AG10803 (cell line): Measurements from ENCODE around the gene C11orf87.

Experiments
- DNase-seq: peaks from one replicate; pipeline ENCODE4 v3.0.0; 2010; ENCODE audit warnings: low read depth
- H3K4me3 ChIP-seq: 2 replicates; pipeline ENCODE4 v1.5.1; 2011; ENCODE audit warnings: mild to moderate bottlenecking, low read length, control low read depth
- TF ChIP-seq, protein P1 (sequence below): conservative IDR thresholded peaks from 2 replicates; pipeline ENCODE4 v1.5.1; 2011; ENCODE audit warnings: mild to moderate bottlenecking, low read length, control low read depth, inconsistent platforms

Gene C11orf87

DNA sequence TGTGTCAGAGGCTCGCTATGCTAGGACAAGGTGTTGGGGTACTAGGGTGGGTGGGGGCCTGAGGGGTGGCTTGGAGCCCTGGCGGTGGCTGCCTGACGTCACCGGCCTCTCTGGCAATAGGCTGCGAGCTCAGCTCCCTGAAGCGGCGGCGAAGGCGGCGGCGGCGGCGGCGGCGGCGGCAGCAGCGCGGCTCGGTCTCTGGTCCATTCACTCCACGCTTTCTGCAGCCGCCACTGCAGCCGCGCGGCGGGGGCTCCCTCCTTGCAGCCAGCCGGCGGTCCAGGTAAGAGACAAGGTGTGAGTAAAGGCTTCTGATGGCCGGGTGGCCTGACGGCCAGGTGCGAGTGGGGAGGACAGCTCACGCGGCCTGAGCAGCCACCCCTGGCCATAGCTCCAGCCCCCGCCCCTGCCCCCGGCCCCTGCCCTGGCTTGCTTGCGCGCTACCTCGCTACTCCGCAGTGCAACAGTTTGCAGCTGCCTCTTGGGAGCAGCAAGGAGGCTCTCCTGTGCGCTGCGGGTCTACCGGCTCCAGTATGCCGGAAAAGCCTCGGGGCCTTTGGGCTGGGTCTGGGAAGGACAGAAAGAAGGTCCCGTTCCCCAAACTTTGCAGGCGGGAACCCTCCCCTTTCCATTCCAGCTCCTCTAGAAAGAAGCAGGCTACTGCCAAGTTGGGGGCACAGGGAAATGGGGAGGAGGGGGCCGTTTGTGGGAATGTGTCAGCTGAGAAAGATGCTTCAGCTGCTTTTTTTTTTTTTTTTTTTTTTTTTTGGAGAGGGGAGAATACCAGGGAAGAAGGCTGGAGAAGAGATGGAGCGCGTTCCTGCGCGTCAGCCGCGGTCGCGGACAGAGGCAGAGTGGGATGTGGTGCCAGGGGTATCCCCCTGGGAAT is at the start of gene C11orf87:
TSS of gene C11orf87 (plus strand) at position 210 of the 889 bp plus-strand sequence. CDS start 1,444 bp downstream, outside the sequence.
- TF ChIP-seq, protein P1, sequence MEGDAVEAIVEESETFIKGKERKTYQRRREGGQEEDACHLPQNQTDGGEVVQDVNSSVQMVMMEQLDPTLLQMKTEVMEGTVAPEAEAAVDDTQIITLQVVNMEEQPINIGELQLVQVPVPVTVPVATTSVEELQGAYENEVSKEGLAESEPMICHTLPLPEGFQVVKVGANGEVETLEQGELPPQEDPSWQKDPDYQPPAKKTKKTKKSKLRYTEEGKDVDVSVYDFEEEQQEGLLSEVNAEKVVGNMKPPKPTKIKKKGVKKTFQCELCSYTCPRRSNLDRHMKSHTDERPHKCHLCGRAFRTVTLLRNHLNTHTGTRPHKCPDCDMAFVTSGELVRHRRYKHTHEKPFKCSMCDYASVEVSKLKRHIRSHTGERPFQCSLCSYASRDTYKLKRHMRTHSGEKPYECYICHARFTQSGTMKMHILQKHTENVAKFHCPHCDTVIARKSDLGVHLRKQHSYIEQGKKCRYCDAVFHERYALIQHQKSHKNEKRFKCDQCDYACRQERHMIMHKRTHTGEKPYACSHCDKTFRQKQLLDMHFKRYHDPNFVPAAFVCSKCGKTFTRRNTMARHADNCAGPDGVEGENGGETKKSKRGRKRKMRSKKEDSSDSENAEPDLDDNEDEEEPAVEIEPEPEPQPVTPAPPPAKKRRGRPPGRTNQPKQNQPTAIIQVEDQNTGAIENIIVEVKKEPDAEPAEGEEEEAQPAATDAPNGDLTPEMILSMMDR, result no peak
- no peak for DNase-seq
- peak within 1 kb of the TSS; percentile 72 for H3K4me3 ChIP-seq

DNA sequence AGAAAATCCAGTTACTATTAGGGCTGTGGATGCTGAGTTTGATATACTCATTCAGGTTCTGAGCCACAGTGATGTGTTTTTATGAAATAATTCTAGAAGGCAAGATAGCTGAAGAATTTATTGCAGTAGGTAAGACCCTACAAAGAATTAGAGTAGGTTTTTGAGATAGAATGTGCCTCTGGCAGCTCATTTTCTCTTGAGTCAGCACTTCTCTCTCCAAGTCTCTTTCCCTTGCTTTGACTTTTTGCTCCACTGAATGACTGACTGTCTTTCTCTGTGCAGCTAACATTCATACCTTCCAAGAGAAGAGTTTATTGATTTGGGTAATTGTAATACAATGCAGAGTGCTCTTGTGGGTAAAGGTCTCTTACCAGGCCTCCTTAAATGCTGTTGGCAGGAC is 48.0 kb upstream of the C11orf87 start:
- TF ChIP-seq, protein P1, result no peak
- DNase-seq, result no peak

DNA sequence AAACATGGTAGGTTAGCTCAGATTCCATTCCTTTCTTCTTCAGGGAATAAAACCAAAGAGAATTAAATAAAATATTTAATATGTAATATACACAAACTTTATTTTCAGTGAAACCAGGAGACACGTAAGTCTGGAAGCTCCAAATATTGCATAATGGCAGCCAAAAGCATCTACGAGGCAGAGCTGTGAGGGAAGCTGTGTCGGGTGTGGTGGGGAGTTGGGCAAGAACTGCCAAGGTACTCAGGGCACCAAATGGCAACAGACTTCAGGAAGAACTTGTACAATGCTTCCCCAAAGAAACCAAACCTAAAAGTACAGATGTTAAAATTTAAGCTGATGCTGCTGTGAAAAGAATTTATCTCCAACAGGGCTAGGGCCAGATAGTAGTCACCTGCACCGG is 47.5 kb upstream of the C11orf87 start:
- TF ChIP-seq, protein P1, result no peak
- no peak for DNase-seq
- H3K4me3 ChIP-seq, result no peak overlapping the region

More for the DNA sequence above, 48.0 kb upstream of the C11orf87 start:
- no peak overlapping the region for H3K4me3 ChIP-seq

DNA sequence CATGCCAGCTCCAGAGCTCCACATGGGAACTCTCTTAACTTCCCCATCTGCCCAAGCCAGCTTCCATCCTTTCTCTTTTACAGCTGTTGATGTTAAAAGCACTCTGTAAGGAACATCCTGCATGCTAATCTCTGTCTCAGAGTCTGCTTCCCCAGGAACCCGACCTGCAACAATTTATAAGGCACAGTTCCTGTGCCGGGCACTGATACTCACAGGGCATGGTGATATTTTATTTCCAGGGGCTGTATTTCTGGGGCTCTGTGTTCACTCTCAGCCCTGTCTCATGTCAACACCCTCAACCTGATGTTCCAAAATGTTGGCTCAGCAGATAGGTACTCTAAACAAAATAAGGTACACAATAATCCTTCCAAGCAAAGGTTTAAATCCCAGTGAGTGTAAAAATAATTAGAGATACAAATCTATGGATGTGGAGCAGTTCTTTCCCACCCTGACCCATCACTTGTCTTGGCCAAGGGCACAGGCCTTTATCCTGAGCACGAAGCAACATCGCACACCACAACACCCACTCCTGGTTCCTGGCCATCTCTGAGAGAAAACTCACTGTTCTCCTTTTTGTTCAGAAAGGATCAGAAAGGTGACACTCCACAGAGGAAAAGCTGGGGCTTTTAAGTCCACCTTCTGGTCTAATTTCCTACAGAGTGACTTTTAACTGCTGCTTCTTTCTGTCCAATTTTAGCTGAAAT is 44.8 kb upstream of the C11orf87 start:
- TF ChIP-seq, protein P1, result no peak
- no peak overlapping the region for H3K4me3 ChIP-seq
- no peak for DNase-seq

DNA sequence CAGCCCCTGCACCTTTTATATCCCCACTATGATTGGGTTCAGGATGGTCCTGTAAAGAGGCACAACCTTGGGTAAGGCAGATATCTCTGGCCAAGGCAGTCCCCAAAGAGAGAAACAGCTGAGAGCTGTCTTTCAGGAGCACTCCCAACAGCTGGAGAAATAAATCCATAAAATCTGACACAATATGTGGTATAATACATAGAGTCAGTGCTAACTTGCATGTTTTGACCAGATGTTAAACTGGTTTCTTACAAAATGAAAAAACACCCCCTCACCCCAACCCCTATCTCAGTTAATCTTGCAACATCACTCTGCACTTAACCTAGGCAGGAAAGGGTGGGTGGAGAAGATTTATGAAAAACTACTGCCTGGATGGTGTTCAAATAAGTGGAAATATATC is 44.0 kb upstream of the C11orf87 start:
- TF ChIP-seq, protein P1, result no peak
- no peak overlapping the region for H3K4me3 ChIP-seq
- peak; percentile 7 for DNase-seq

DNA sequence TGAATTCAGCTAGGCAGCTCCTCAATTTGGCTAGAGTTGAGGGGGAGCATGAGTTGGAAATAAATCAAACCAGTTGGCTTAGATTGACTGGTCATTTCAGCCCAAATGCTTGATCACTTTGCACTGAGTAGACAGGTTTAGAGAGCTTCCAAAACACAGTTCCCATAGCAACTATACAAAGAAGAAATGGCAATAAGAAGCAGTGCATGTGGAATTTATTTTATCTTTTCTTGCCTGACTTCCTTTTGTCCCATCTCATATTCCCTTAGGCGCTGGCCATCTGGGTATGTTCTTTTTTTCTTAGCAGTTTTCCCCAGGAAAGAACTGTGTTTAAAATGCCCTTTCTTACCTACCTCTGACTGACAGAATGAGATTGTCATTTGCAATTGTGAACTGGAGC is 38.7 kb upstream of the C11orf87 start:
- no peak overlapping the region for H3K4me3 ChIP-seq
- TF ChIP-seq, protein P1, result no peak
- no peak for DNase-seq
